Fibroblast of lung (primary cell): ENCODE measurements around the gene PANX2. TPM values are rescaled to one million over a fixed set of nuclear protein-coding genes. Genes with fewer than 3 reads are reported as not detected.

Experiments
- DNase-seq, 2 donors: peaks; one replicate each; pipeline versions ENCODE4 v3.0.0 to v3.0.0-alpha.2; 2010; ENCODE audit warnings: low read depth in 2 of 2
- H2AFZ ChIP-seq: 2 replicates; pipeline ENCODE4 v1.5.1; 2012; ENCODE audit warnings: low read length, control low read depth, inconsistent platforms
- H3K27ac ChIP-seq: 2 replicates; pipeline ENCODE4 v1.5.1; 2011; ENCODE audit warnings: low read length, control low read depth; ENCODE audit not compliant: insufficient read depth
- H3K27me3 ChIP-seq: 2 replicates; pipeline ENCODE4 v1.5.1; 2011; ENCODE audit warnings: mild to moderate bottlenecking, low read length; ENCODE audit not compliant: control insufficient read depth, insufficient read depth
- H3K36me3 ChIP-seq: 2 replicates; pipeline ENCODE4 v1.5.1; 2011; ENCODE audit warnings: low read length; ENCODE audit not compliant: control insufficient read depth, insufficient read depth
- H3K4me1 ChIP-seq: 2 replicates; pipeline ENCODE4 v1.5.1; 2011; ENCODE audit warnings: low read length; ENCODE audit not compliant: control insufficient read depth, insufficient read depth; ENCODE audit errors: extremely low read depth
- H3K4me2 ChIP-seq: 2 replicates; pipeline ENCODE4 v1.5.1; 2011; ENCODE audit warnings: low read length, control low read depth; ENCODE audit not compliant: insufficient read depth; ENCODE audit errors: extremely low read depth
- H3K4me3 ChIP-seq, 4 experiments: fragments of 200-600 bp in 1 of 4; sonication (generic) in 1 of 4; replicated peaks in 1 of 4; 2 replicates each; pipeline ENCODE4 v1.5.1; 2011 to 2016; ENCODE audit warnings: low read length in 4 of 4, low read depth in 3 of 4, mild to moderate bottlenecking in 3 of 4, control low read depth in 2 of 4, inconsistent platforms in 1 of 4, mixed read lengths in 1 of 4; ENCODE audit not compliant: insufficient read depth in 1 of 4; ENCODE audit errors: control extremely low read depth in 1 of 4
- H3K79me2 ChIP-seq: 2 replicates; pipeline ENCODE4 v1.5.1; 2012; ENCODE audit warnings: mild to moderate bottlenecking, low read length, inconsistent platforms; ENCODE audit not compliant: control insufficient read depth, insufficient read depth
- H3K9ac ChIP-seq: 2 replicates; pipeline ENCODE4 v1.5.1; 2011; ENCODE audit warnings: mild to moderate bottlenecking, low read length, control low read depth; ENCODE audit not compliant: insufficient read depth
- H3K9me3 ChIP-seq: 2 replicates; pipeline ENCODE4 v1.5.1; 2012; ENCODE audit warnings: low read depth, low read length; ENCODE audit not compliant: control insufficient read depth, insufficient read depth
- H4K20me1 ChIP-seq: 2 replicates; pipeline ENCODE4 v1.5.1; 2011; ENCODE audit warnings: low read length; ENCODE audit not compliant: control insufficient read depth, insufficient read depth; ENCODE audit errors: extremely low read depth
- CTCF ChIP-seq, 2 donors: IDR thresholded peaks in 1 of 2; conservative IDR thresholded peaks in 1 of 2; 1 replicate in 1 of 2; 2 replicates in 1 of 2; pipeline ENCODE4 v1.5.1; 2011 to 2012; ENCODE audit warnings: low read length in 2 of 2, control low read depth in 1 of 2, inconsistent platforms in 1 of 2, low read depth in 1 of 2, mild to moderate bottlenecking in 1 of 2
- EZH2 ChIP-seq: IDR thresholded peaks from 2 replicates; pipeline ENCODE4 v1.5.1; 2012; ENCODE audit warnings: low read length, control low read depth, mild to moderate bottlenecking; ENCODE audit errors: missing control alignments
- polyA plus RNA-seq, 2 donors: library from polyadenylated mRNA; depleted of rRNA in 1 of 2; stranded (reverse) in 1 of 2; unstranded in 1 of 2; fragments of >200 nt; gene quantifications; 2 replicates each; pipeline ENCODE4 v1.2.1, GENCODE V29; 2011 to 2012; ENCODE audit warnings: missing spikeins in 1 of 2
- total RNA-seq: library from RNA; depleted of rRNA; stranded (reverse); fragments of >200 nt; gene quantifications from 2 replicates; pipeline ENCODE4 v1.2.1, GENCODE V29; 2014

Gene PANX2
- total and polyA plus RNA-seq, 2 donors (not counting 1 experiment from before 2014, with no cell fraction given): 0.17 to 0.45 TPM

- Histone ChIP-seq H3K27ac (peak within 1 kb of the TSS; percentile 58), H3K9me3 (no peaks in the 10 kb centered on the region), H3K9ac (peak within 1 kb of the TSS; percentile 75), H3K4me2 (peak within 1 kb of the TSS; percentile 98), H3K36me3 (peaks cover 18% of the 10 kb centered on the region), H2AFZ (peak within 1 kb of the TSS; percentile 49), H3K79me2 (peaks cover 16% of the 10 kb centered on the region), H3K4me1 (peaks cover 2% of the 10 kb centered on the region), H3K4me3 (peak within 1 kb of the TSS; percentile 63 to 86 (median 72)), H3K27me3 (no peaks in the 10 kb centered on the region), H4K20me1 (no peaks in the 10 kb centered on the region)
- TF ChIP-seq EZH2 (no peak), CTCF (conservative IDR thresholded peaks at IDR 0.05 in 1 of 2, IDR thresholded peaks at IDR 0.05 in 1 of 2; ENCODE audit: low read depth in 1 of 2, low read length in 2 of 2) (no peak)
- DNase-seq: peak; percentile 80 to 84
Observed at GRCh38 chr22:50200461-50201190, 30.1 kb downstream of the PANX2 start, which contains the start of gene SELENOO. SELENOO (plus strand) TSS chr22:50201011; CDS start chr22:50201037, 26 bp downstream.

DNA sequence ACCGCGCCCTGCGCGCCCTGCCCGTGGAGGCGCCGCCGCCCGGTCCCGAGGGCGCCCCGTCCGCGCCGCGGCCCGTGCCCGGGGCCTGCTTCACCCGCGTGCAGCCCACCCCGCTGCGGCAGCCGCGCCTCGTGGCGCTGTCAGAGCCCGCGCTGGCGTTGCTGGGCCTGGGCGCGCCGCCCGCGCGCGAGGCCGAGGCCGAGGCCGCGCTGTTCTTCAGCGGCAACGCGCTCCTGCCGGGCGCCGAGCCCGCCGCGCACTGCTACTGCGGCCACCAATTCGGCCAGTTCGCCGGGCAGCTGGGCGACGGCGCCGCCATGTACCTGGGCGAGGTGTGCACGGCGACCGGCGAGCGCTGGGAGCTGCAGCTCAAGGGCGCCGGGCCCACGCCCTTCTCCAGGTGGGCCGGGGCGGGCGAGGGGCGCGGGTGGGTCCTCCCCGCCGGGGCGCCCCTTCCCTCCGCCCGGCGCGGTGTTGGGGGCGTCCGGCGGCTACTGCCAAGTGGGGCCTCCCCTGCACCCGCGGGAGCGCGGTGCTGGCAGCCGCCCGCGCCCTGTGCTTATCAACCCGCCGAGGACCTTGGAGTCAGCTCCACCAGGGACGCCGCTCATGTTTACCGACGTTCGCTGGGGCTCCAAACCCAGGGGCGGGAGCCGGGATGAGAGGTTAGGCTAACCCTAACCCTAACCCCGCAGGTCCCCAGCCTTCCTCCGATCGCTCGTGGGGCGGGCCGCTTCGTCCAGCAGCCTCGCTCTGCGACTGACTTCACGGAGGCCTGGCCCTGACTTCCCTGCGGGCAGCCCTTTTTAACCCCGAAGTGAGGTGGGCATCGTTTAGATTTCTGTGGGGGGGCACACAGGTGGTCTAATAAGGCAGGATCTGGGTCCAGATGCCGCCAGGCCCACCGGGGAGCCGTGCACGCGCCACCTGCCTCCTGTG, 30.9 kb downstream of the PANX2 start:
- peaks cover 20% of the 10 kb centered on the region for H3K79me2 ChIP-seq
- H3K4me1 ChIP-seq: peaks cover 2% of the 10 kb centered on the region
- H3K27me3 ChIP-seq: no peaks in the 10 kb centered on the region
- H3K9me3 ChIP-seq: no peaks in the 10 kb centered on the region
- TF ChIP-seq CTCF (conservative IDR thresholded peaks at IDR 0.05 in 1 of 2, IDR thresholded peaks at IDR 0.05 in 1 of 2; ENCODE audit: low read depth in 1 of 2, low read length in 2 of 2): no peak
- TF ChIP-seq EZH2: no peak
- peak overlapping the region; percentile 98 for H3K4me2 ChIP-seq
- DNase-seq: peak in 1 of 2 donors; percentile 13
- H3K27ac ChIP-seq: peak overlapping the region; percentile 32
- no peak overlapping the region for H2AFZ ChIP-seq
- H3K36me3 ChIP-seq: peaks cover 17% of the 10 kb centered on the region
- peak overlapping the region; percentile 63 to 86 (median 72) for H3K4me3 ChIP-seq
- H3K9ac ChIP-seq: peak overlapping the region; percentile 71
- no peaks in the 10 kb centered on the region for H4K20me1 ChIP-seq

GRCh38 chr22:50202130-50202666, 31.7 kb downstream of the PANX2 start:
- no peak for DNase-seq
- no peaks in the 10 kb centered on the region for H3K27me3 ChIP-seq
- no peaks in the 10 kb centered on the region for H3K9me3 ChIP-seq
- peak overlapping the region; percentile 63 to 86 (median 72) for H3K4me3 ChIP-seq
- H4K20me1 ChIP-seq: no peaks in the 10 kb centered on the region
- peak overlapping the region; percentile 98 for H3K4me2 ChIP-seq
- peak overlapping the region; percentile 32 for H3K27ac ChIP-seq
- peaks cover 18% of the 10 kb centered on the region for H3K36me3 ChIP-seq
- peaks cover 20% of the 10 kb centered on the region for H3K79me2 ChIP-seq
- peaks cover 2% of the 10 kb centered on the region for H3K4me1 ChIP-seq
- TF ChIP-seq CTCF (conservative IDR thresholded peaks at IDR 0.05 in 1 of 2, IDR thresholded peaks at IDR 0.05 in 1 of 2; ENCODE audit: low read depth in 1 of 2, low read length in 2 of 2) (no peak), EZH2 (no peak)
- no peak overlapping the region for H2AFZ ChIP-seq
- peak overlapping the region; percentile 71 for H3K9ac ChIP-seq
